Left ventricle myocardium inferior (tissue), 1 donor: ENCODE measurements around the gene ZNF581. TPM values are rescaled to one million over a fixed set of nuclear protein-coding genes. Genes with fewer than 3 reads are reported as not detected.

Source experiments
- DNase-seq: peaks from one replicate; pipeline ENCODE4 v3.0.0-alpha.2; 2020
- H3K27ac ChIP-seq: fragments of 200-600 bp; replicated peaks from 2 replicates; pipeline ENCODE4 v1.8.0; 2021
- H3K27me3 ChIP-seq: fragments of 200-600 bp; 2 replicates; pipeline ENCODE4 v1.8.0; 2021; ENCODE audit warnings: low read depth
- H3K36me3 ChIP-seq: fragments of 200-600 bp; 2 replicates; pipeline ENCODE4 v1.8.0; 2021
- H3K4me1 ChIP-seq: fragments of 200-600 bp; 2 replicates; pipeline ENCODE4 v1.8.0; 2021
- H3K4me3 ChIP-seq: fragments of 200-600 bp; 2 replicates; pipeline ENCODE4 v1.8.0; 2021; ENCODE audit warnings: mild to moderate bottlenecking, moderate library complexity
- H3K9me3 ChIP-seq: fragments of 200-600 bp; replicated peaks from 2 replicates; pipeline ENCODE4 v1.8.0; 2021
- intact Hi-C: fragments of 100-400 bp; cut with micrococcal nuclease; formaldehyde crosslinking; loops from one replicate; pipeline ENCODE4 v1.11.0; 2022
- total RNA-seq: library from RNA; stranded (reverse); fragmentation: NEBNext Ultra II Directional; extraction: Animal tissue kit (Norgen Biotek cat#: 25700); gene quantifications from one replicate; pipeline ENCODE4 v1.2.1, GENCODE V29; 2021
- TF ChIP-seq, protein P1 (sequence below): fragments of 200-600 bp; IDR thresholded peaks from 2 replicates; pipeline ENCODE4 v1.8.0; 2021; ENCODE audit warnings: antibody characterized with exemption, mild to moderate bottlenecking, borderline replicate concordance
- donor health status: DM: no; HTN: yes; CAD: no; lungs with severe emphysema.

The ZNF581 gene
- total RNA-seq, 1 donor from 2014 or later = 7.1 TPM

DNA sequence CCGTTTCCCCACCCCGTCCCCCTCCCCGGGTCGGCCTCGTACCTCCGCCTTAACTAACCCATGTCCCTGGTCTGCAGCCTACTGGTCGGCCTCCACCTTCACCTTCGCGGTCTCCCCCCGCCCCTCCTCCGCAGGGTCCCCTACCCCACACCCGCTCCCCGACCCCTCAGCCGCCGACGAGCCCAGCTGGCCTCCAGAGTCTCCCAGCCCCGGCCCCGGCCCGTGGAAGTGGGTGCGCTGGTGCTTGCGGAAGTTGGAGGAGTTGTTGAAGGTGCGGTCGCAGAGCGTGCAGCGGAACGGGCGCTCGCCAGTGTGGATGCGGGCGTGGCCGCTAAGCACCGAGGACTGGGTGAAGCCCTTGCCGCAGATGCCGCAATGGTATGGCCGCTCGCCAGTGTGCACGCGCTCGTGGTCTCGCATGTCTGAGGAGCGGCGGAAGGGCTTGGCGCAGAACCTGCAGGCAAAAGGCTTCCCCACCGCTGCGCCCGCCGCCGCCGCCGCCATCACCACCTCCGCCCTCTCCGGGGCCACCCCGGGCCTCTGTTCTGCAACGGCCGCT is 21.7 kb upstream of the ZNF581 start:
- no peaks in the 10 kb centered on the region for H3K27me3 ChIP-seq
- TF ChIP-seq, protein P1, sequence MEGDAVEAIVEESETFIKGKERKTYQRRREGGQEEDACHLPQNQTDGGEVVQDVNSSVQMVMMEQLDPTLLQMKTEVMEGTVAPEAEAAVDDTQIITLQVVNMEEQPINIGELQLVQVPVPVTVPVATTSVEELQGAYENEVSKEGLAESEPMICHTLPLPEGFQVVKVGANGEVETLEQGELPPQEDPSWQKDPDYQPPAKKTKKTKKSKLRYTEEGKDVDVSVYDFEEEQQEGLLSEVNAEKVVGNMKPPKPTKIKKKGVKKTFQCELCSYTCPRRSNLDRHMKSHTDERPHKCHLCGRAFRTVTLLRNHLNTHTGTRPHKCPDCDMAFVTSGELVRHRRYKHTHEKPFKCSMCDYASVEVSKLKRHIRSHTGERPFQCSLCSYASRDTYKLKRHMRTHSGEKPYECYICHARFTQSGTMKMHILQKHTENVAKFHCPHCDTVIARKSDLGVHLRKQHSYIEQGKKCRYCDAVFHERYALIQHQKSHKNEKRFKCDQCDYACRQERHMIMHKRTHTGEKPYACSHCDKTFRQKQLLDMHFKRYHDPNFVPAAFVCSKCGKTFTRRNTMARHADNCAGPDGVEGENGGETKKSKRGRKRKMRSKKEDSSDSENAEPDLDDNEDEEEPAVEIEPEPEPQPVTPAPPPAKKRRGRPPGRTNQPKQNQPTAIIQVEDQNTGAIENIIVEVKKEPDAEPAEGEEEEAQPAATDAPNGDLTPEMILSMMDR = no peak
- intact Hi-C loops = no loop called here
- H3K4me3 ChIP-seq = no peak overlapping the region
- H3K9me3 ChIP-seq = no peaks in the 10 kb centered on the region
- peaks cover 23% of the 10 kb centered on the region for H3K36me3 ChIP-seq
- no peak for DNase-seq
- no peak overlapping the region for H3K27ac ChIP-seq
- H3K4me1 ChIP-seq = peaks cover 20% of the 10 kb centered on the region

DNA sequence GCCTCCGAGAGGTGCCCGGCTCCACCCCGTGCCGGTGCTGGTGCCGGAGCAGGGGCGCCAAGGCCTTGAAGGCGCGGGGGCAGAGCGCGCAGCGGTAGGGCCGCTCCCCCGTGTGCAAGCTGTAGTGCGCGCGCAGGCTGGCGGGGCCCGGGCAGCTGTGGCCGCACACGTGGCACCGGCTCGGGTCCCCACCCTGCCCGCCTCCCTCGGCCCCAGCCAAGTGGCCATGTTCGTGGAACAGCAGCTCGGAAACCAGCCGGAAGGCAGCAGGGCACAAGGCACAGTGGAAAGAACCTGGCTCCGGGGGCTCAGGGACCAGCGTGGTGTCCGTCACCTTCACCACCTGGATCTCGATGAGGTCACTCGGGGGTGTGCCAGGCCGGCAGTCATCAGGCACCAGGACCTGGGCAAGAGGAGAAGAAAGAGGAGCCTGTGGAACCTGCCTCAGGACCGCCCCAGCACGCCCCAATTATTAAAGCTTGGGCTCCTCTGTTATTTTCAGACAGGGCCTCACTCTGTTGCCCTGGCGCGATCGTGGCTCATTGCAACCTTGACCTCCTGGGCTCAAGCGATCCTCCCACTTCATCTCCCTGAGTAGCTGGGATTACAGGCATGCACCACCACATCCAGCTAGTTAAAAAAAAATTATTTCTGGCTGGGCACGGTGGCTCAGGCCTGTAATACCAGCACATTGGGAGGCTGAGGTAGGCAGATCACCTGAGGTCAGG is 21.0 kb upstream of the ZNF581 start:
- Histone ChIP-seq H3K36me3 (peaks cover 16% of the 10 kb centered on the region), H3K27me3 (no peaks in the 10 kb centered on the region), H3K9me3 (no peaks in the 10 kb centered on the region), H3K27ac (peak overlapping the region; percentile 95), H3K4me1 (peaks cover 20% of the 10 kb centered on the region), H3K4me3 (no peak overlapping the region)
- TF ChIP-seq, protein P1 = no peak
- intact Hi-C loops = no loop called here
- no peak for DNase-seq

DNA sequence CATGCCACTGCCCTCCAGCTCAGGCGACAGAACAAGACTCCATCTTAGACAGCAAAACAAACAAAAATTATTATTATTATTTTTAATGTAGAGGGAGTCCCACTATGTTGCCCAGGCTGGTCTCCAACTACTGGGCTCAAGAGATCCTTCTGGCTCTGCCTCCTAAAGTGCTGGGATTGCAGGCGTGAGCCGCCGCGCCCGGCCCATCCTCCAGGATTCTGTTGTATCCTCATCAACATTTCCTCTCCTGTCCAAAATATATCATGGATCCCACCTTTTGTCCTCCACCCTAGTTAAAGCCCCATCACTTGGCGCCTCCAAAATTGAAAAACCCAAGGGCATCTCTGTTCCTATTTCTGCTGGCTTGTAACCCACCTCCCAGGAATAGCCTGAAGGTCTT is 20.3 kb upstream of the ZNF581 start:
- Histone ChIP-seq H3K27me3 (no peaks in the 10 kb centered on the region), H3K4me3 (peak overlapping the region; percentile 69), H3K27ac (peak overlapping the region; percentile 95), H3K36me3 (peaks cover 10% of the 10 kb centered on the region), H3K4me1 (peaks cover 20% of the 10 kb centered on the region), H3K9me3 (no peaks in the 10 kb centered on the region)
- DNase-seq = no peak
- intact Hi-C loops = no loop called here
- TF ChIP-seq, protein P1 = no peak

DNA sequence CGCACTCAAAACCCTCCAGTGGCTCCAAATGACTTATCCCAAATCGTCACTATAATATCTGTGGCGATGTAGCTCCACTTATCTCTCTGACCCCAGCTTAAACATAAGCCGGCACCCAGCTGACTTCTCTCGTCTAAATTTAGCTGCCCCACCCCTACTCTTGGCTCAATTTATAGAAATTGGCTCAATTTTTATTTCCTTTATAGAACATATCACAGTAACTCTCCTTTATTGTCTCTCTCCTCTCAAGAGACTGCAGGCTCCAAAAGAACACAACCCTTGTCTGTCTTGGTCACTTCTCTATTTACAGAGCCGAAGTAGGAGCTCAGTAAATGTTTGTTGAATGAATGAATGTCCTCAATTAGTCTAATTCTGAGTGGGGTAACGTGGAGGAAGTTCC is 19.9 kb upstream of the ZNF581 start:
- no peak for DNase-seq
- Histone ChIP-seq H3K27ac (peak overlapping the region; percentile 95), H3K4me3 (peak overlapping the region; percentile 69), H3K4me1 (peaks cover 20% of the 10 kb centered on the region), H3K36me3 (peaks cover 10% of the 10 kb centered on the region), H3K9me3 (no peaks in the 10 kb centered on the region), H3K27me3 (no peaks in the 10 kb centered on the region)
- intact Hi-C loops = no loop called here
- TF ChIP-seq, protein P1 = no peak

DNA sequence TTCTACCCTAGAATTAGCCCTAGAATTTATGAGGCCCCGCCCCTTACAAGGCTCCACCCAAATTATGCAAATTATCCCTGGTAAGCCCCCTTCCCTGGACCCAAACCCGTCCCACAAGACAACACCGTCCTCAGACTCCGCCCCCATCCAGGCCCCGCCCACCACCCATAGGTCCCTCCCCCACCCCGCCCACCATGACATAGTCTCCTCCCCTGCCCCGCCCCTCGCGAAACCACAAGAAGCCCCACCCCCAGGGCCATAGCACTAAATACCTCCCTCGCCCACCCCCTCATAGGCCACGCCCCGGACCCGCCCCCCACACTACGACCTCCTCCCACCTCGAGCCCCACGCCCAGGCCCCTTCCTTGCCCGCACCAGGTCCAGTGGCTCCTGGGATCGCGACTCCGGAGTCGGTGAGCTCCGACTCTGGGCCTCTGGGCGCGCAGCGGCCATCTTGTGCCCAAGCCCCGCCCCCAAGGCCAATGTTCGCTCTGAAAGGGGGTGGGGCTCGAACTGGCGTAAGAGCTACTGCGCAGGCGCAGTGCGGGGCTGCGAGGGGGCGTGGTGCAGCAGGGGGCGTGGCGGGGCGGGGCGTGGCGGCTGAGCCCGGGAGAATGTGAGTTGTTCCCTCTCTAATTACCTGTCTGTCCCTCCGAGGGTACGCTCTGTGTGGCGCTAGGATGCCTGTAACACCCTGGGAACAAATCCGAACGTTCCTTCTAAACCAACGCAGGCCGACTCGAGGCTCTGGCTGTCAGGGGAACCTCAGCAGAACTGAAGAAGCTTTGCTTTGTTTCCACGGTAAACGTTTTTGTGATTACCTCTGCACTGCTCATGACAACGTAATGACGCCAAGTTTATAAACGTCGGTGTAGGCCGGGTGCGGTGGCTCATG is 19.1 kb upstream of the ZNF581 start, which contains the start of gene ZNF784:
TSS of gene ZNF784 (minus strand) at position 458 of the 895 bp plus-strand sequence. CDS start at position 453, 5 bp downstream.
- Histone ChIP-seq H3K4me1 (peaks cover 20% of the 10 kb centered on the region), H3K27ac (peak within 1 kb of the TSS; percentile 95), H3K4me3 (peak within 1 kb of the TSS; percentile 69), H3K36me3 (peaks cover 10% of the 10 kb centered on the region), H3K9me3 (no peaks in the 10 kb centered on the region), H3K27me3 (no peaks in the 10 kb centered on the region)
- intact Hi-C loops = no loop called here
- DNase-seq = peak; percentile 92
- TF ChIP-seq, protein P1 = no peak
